Brain microvascular endothelial cell (primary cell): Measurements from ENCODE around the gene RHOC.

Experiments used
- DNase-seq: peaks from one replicate; pipeline ENCODE4 v3.0.0-alpha.2; 2020
- H3K27ac ChIP-seq: fragments of 250-450 bp; sonication (Bioruptor Pico); 2 replicates; pipeline ENCODE4 v1.5.1; 2020; ENCODE audit warnings: mild to moderate bottlenecking, moderate library complexity
- H3K27me3 ChIP-seq: fragments of 250-450 bp; sonication (Bioruptor Pico); replicated peaks from 2 replicates; pipeline ENCODE4 v1.5.1; 2020; ENCODE audit warnings: mild to moderate bottlenecking
- H3K36me3 ChIP-seq: fragments of 250-450 bp; sonication (Bioruptor Pico); replicated peaks from 2 replicates; pipeline ENCODE4 v1.5.1; 2020; ENCODE audit warnings: mild to moderate bottlenecking
- H3K4me3 ChIP-seq: 2 replicates; pipeline ENCODE4 v1.5.1; 2011; ENCODE audit warnings: low read depth, mild to moderate bottlenecking, control low read depth, low read length, moderate library complexity
- CTCF ChIP-seq: IDR thresholded peaks from 2 replicates; pipeline ENCODE4 v1.5.1; 2011; ENCODE audit warnings: low read depth, mild to moderate bottlenecking, moderate library complexity, low read length, control low read depth, inconsistent platforms; ENCODE audit errors: missing control alignments
- in situ Hi-C: cut with HindIII; loops from 2 replicates; pipeline ENCODE4 v1.10.0; 2017; ENCODE audit warnings: low sequenced_read_pairs, low pct_ligation_motif_present

RHOC gene

GRCh38 chr1:112710159-112710558 lies 3.2 kb upstream of the RHOC start:
- TF ChIP-seq CTCF = no peak
- Histone ChIP-seq H3K36me3 (peaks cover 2% of the 10 kb centered on the region), H3K27ac (no peak overlapping the region), H3K4me3 (no peak overlapping the region), H3K27me3 (no peaks in the 10 kb centered on the region)
- no peak for DNase-seq
- in situ Hi-C loops = no loop called here

- H3K27me3 ChIP-seq = no peaks in the 10 kb centered on the region
- no peak for DNase-seq
- H3K36me3 ChIP-seq = peaks cover 9% of the 10 kb centered on the region
- no peak overlapping the region for H3K4me3 ChIP-seq
- H3K27ac ChIP-seq = no peak overlapping the region
- in situ Hi-C loops = no loop called here
- no peak for TF ChIP-seq CTCF
Observed at GRCh38 chr1:112708489-112708888, 1.6 kb upstream of the RHOC start.

GRCh38 chr1:112708002-112708448 lies 1.1 kb upstream of the RHOC start:
- Histone ChIP-seq H3K36me3 (peaks cover 12% of the 10 kb centered on the region), H3K27ac (no peak overlapping the region), H3K27me3 (no peaks in the 10 kb centered on the region), H3K4me3 (no peak overlapping the region)
- in situ Hi-C loops = no loop called here
- no peak for DNase-seq
- no peak for TF ChIP-seq CTCF

GRCh38 chr1:112707221-112708001 lies 484 bp upstream of the RHOC start:
- Histone ChIP-seq H3K27ac (peak overlapping the region; percentile 67), H3K4me3 (peak overlapping the region; percentile 94), H3K36me3 (peaks cover 18% of the 10 kb centered on the region), H3K27me3 (no peaks in the 10 kb centered on the region)
- peak; percentile 74 for DNase-seq
- TF ChIP-seq CTCF = peak; percentile 94
- in situ Hi-C loops = no loop called here

GRCh38 chr1:112704934-112705627 lies 1.8 kb downstream of the RHOC start:
- peak; percentile 95 for DNase-seq

More at GRCh38 chr1:112704934-112705627, 1.8 kb downstream of the RHOC start:
- no peak for TF ChIP-seq CTCF
- Histone ChIP-seq H3K4me3 (peak overlapping the region; percentile 94), H3K27ac (peak overlapping the region; percentile 67), H3K27me3 (no peaks in the 10 kb centered on the region), H3K36me3 (peaks cover 35% of the 10 kb centered on the region)
- in situ Hi-C loops = no loop called here
